Activated CD4-positive, alpha-beta T cell treated with anti-CD3 and anti-CD28 coated beads, Interleukin-2, Interleukin-6, amounts not matched to agents 100 ng/mL and 50 ng/mL, durations not matched to agents 16 hours and 8 hours (primary cell): Measurements from ENCODE around the gene CD22.

Experiments
- DNase-seq: peaks from one replicate; pipeline ENCODE4 v3.0.0-alpha.2; 2020

Gene CD22

GRCh38 chr19:35296644-35297514 lies 32.1 kb upstream of the CD22 start:
- no peak for DNase-seq

DNA sequence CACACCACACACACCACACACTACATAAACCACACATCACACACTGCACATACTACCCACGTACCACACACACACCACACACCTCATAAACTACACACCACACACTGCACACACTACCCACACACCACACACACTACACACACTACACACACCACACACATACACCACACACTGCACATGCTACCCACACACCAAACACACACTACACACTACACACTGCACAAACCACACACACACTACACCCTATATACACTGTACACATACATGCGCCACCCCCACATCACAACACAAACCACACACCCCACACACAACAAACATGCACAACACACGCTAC lies 31.5 kb upstream of the CD22 start:
- DNase-seq, result no peak

GRCh38 chr19:35297922-35298321 lies 31.1 kb upstream of the CD22 start:
- DNase-seq, result no peak

DNA sequence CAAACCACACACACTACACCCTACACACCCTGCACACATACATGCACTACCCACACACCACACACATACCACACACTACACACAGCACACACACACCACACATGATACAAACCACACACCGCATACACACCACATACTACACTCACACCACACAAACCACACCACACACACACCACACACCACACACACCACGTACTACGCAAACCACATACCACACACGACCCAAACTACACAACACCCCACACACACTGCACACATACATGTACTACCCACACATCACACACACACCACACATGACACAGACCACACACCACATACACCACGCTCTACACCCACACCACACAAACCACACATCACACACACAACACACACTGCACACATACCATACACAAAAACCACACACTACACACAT lies 30.4 kb upstream of the CD22 start:
- no peak for DNase-seq

DNA sequence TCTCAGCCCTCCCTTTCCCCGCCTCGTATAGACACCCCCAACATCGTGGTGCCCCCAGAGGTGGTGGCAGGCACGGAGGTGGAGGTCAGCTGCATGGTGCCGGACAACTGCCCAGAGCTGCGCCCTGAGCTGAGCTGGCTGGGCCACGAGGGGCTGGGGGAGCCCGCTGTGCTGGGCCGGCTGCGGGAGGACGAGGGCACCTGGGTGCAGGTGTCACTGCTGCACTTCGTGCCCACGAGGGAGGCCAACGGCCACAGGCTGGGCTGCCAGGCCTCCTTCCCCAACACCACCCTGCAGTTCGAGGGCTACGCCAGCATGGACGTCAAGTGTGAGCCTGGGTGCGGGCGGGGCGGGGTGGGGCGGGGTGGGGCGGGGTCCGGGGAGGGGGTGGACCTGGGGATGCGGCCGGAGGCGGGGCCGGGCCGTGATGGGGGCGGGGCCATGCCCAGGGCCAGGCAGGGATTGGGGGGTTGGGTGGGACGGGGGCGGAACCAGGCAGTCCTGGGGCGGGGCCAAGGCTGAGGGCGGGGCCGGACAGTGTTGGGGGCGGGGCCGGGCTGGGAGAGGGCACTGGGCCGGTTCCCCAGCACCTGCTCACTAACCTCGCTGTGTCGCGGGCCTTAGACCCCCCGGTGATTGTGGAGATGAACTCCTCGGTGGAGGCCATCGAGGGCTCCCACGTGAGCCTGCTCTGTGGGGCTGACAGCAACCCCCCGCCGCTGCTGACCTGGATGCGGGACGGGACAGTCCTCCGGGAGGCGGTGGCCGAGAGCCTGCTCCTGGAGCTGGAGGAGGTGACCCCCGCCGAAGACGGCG lies 29.3 kb upstream of the CD22 start:
- no peak for DNase-seq

DNA sequence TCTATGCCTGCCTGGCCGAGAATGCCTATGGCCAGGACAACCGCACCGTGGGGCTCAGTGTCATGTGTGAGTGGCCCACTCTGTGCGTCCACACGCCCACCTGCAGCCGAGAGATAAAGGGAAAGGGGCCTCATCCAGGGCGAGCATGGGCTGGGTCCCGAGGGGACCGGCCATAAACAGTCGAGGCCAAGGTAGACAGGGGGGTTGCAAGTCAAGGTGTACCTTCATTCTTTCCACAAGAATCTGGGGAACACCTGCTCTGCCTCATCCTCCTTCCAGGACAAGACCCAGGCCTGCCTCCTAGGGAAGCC lies 28.7 kb upstream of the CD22 start:
- DNase-seq, result no peak

DNA sequence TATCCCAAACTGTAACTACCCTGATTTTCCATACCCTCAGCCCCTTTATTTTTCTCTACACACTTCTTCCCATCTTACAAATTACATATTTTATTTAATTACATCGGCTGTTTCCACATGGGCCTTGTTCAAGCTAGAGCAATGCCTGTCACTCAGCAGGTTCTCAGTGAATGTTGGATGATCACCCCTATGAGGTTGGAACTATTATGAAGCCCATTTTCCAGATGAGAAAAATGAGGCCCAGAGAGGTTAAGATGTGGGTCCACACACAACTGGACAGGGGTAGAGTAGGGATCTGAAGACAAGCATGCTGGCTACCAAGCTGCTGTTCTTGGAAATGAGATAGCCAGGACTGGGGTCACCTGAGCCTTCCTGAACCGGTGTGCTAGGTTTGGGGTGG lies 27.0 kb upstream of the CD22 start:
- no peak for DNase-seq

- DNase-seq, result no peak
Measured at GRCh38 chr19:35302446-35302845, 26.5 kb upstream of the CD22 start.

- no peak for DNase-seq
Measured at GRCh38 chr19:35303357-35303915, 25.6 kb upstream of the CD22 start.

DNA sequence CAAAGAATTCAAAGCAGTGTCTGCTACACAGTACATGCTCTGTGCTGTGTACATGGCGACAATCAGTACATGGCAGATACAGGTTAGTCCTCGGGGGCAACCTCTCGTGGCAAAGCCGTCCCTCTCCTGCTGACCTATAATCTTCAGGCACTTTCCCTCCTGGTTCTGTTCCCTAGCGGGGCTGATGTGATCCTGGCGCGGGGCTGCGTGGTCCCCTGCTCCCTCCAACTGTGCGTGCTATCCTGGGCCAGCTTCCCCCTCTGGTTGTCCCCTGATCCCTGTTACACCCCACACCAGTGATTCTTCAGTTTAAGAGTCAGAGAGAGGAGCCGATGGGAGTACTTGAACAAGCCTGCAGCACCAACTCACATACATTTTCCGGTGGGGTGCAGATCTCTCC lies 25.0 kb upstream of the CD22 start:
- no peak for DNase-seq

DNA sequence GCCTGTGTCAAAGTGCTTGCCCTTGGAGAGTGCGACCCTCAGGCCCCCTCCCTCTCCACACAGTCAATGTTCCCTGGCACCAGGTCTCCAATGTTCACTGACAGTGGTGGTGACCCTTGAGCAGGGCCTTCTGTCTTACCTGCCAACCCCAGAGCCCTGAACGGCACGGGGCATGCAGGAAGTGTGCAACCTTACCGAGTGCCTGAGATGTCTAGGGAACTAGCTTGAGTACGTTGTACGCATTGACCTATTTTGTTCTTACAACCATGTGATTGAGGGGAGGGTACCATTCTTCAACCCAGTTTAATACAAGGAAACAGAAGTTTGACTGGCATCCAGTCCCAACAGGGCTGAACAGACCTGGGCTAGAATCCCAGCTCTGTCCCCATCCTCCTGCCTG lies 23.8 kb upstream of the CD22 start:
- no peak for DNase-seq

- no peak for DNase-seq
Measured at GRCh38 chr19:35306473-35307246, 22.3 kb upstream of the CD22 start.

DNA sequence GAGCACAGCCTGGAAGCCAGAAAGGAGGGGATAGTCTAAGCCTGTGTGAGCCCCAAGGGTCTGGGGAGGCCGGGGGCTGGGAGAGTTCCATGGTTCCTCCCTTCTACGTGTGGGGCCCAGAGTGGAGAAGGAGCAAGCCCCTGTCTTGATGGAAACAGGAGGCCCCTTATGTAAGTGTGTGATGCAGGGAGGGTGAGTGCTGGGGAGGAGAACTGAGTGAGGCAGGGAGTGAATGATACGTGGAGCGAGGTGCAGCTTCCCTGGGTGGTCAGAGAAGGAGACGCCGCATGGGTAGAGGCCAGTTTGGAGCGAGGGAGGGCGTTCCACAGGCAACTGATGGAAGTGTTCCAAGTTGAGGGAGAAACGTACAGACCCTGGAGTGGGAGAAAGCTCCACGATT lies 21.1 kb upstream of the CD22 start:
- no peak for DNase-seq

DNA sequence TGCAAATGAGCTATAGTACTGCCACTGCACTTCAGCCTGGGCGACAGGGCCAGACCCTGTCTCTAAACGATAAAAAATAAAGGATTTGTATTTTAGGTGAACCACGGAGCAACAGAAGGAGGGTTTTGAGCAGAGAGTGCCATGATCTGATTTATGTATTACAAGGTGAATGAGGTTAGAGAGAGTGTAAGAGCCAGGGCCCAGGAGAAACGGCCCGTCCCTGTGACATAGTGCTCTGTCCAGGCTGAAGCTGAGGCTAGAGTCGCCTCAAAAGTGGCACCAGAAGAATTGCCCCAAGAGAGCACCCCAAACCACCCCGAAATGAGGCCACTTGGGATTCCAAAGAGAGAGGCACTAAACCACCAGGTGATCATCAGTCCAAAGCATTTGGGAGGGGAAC lies 20.1 kb upstream of the CD22 start:
- no peak for DNase-seq

- no peak for DNase-seq
Measured at GRCh38 chr19:35309481-35310279, 19.3 kb upstream of the CD22 start.

DNA sequence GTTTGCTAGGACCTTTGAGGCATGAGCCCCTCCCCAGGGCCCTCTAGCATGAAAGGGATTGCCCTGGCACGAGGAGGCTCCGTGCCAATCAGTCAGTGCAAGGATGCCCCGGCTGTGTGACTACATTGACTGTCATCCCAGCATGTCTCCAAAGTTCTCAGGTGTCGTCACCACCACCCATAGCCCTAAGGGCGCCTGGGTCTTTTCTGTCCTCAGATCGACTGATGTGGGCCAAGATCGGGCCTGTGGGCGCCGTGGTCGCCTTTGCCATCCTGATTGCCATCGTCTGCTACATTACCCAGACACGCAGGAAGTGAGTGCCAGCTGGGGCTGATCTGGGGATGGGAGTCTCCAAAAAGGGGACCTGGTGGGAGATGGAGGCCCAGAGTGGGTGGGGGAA lies 18.7 kb upstream of the CD22 start:
- DNase-seq, result no peak

DNA sequence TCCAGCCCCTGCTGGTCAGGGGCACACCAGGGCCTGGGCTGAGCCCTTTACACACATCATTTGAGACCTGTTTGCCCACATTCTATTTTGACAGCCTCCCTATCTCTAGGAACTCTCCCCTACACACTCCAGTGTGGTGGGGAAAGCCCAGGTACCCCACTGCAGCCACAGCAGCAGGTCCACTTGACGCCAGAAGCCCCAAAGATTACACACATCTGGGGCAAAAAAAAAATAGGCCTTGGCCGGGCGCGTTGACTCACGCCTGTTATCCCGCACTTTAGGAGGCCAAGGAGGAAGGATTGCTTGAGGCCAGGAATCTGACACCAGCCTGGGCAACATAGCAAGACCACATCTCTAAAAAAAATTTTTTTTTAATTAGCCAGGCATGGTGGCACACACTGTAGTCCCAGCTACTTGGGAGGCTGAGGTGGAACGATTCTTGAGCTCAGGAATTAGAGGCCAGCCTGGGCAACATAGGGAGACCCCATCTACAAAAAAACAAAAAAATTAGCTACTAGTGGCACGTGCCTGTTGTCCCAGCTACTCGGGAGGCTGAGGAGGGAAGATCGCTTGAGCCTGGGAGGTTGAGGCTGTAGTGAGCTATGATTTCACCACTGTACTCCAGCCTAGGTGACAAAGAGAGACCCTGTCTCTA lies 18.0 kb upstream of the CD22 start:
- no peak for DNase-seq

GRCh38 chr19:35311901-35312665 lies 16.9 kb upstream of the CD22 start:
- DNase-seq, result no peak

DNA sequence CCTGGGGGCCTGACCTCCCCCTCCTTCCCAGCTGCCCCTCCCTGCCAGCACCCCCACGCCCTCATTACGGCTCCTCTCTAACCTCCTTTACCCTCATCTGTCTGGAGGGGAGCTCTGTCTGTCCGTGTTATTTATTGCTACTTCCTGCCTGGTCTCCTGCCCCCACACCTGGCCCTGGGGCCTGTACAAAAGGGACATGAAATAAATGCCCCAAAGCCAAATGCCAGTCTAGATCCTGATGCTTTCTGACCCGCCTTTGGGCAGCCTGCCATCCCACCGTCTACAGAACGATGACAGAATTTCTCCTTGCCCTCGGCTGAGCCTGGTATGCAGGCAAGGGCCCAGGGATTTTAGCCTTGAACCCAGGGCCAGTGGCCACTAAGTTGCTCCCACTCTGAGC lies 15.4 kb upstream of the CD22 start:
- DNase-seq, result no peak

DNA sequence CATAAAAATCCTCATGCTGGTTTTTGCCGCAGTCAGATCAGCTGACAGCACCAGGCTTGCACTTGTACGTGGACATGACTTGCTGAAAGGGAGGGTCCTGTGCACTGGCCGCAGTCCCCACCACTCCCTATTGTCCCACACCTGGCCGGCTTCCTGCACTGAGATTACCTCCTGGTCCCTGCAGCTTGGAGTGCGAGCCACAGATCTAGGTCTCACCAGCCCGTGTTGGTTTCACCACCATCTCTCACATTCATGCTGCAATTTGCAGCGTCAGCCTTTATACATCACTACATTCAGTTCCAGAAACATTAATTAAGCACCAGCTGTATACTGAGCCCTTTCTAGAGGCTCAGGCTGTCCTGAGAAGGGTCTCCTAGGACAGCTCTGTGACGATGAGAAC lies 15.0 kb upstream of the CD22 start:
- no peak for DNase-seq

- DNase-seq, result no peak
Measured at GRCh38 chr19:35314858-35315470, 14.0 kb upstream of the CD22 start.
